SK-N-SH treated with all-trans-retinoic acid at 6 μM for 48 hours (cell line): ENCODE data around the gene S100A4.

Experiments used
- GLIS3 ChIP-seq: fragments of 250-450 bp; sonication (Bioruptor Pico); IDR thresholded peaks from 2 replicates; pipeline ENCODE4 v1.5.0; 2020; ENCODE audit warnings: mild to moderate bottlenecking, moderate library complexity
- PPARA ChIP-seq: fragments of 250-450 bp; sonication (Bioruptor Pico); IDR thresholded peaks from 2 replicates; pipeline ENCODE4 v1.5.0; 2020; ENCODE audit warnings: mild to moderate bottlenecking, borderline replicate concordance
- RARB ChIP-seq: fragments of 250-450 bp; sonication (Bioruptor Pico); IDR thresholded peaks from 2 replicates; pipeline ENCODE4 v1.8.0; 2021; ENCODE audit warnings: mild to moderate bottlenecking, moderate library complexity
- ZFP3 ChIP-seq: fragments of 250-450 bp; sonication (Bioruptor Pico); IDR thresholded peaks from 2 replicates; pipeline ENCODE4 v1.5.0; 2020; ENCODE audit warnings: mild to moderate bottlenecking, moderate library complexity
- ZFP30 ChIP-seq: fragments of 450-650 bp; formaldehyde crosslinking; IDR thresholded peaks from 2 replicates; pipeline ENCODE4 v1.5.0; 2022; ENCODE audit warnings: mild to moderate bottlenecking, moderate library complexity
- TF ChIP-seq, protein P1 (sequence below): fragments of 250-450 bp; sonication (Bioruptor Pico); IDR thresholded peaks from 2 replicates; pipeline ENCODE4 v1.8.0; 2021; ENCODE audit warnings: low read depth, mild to moderate bottlenecking, moderate library complexity, borderline replicate concordance
- TF ChIP-seq, protein P2 (sequence below): fragments of 250-450 bp; sonication (Bioruptor Pico); IDR thresholded peaks from 2 replicates; pipeline ENCODE4 v1.8.0; 2020; ENCODE audit warnings: mild to moderate bottlenecking, moderate library complexity, borderline replicate concordance
- TF ChIP-seq, protein P3 (sequence below): fragments of 250-450 bp; sonication (Bioruptor Pico); IDR thresholded peaks from 2 replicates; pipeline ENCODE4 v1.5.1; 2021; ENCODE audit warnings: mild to moderate bottlenecking, moderate library complexity
- TF ChIP-seq, protein P4 (sequence below): fragments of 250-450 bp; sonication (Bioruptor Pico); IDR thresholded peaks from 2 replicates; pipeline ENCODE4 v1.5.0; 2020; ENCODE audit warnings: mild to moderate bottlenecking, moderate library complexity

DNA sequence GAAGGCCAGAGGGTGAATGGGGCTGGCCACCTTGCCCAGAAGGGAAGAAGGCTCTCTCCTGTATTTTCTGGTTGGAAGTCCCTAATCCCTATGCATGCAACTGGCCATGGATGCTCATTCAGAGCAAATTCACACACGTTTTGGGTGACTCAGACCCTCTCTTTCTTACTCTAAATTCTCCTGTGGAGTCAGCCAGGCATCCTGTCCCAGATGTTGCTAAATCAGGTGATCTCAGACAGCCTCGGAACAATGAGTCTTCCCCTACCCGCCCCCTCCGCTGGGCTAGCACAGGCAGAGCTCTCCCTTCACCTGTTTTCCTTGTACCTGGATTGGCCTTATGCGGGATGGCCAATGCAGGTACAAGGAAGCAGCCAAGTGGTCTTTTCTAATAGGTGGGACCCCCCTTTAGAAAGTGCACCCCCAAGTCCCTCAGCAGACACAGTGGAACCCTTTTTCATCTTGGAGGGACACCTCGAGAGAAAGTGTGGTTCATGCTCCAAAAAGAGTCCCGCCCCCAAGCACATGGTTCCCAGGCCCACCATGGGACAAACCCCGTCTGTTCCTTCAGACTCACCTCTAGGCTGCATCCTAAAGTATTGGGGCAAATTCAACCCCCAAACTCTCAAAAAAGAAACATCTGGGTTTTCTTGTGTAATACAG is 18.5 kb downstream of the S100A4 start:
- TF ChIP-seq ZFP30 (CRISPR knock-in tag) (no peak), RARB (CRISPR knock-in tag) (no peak), GLIS3 (CRISPR knock-in tag) (no peak), PPARA (CRISPR knock-in tag) (no peak), ZFP3 (CRISPR knock-in tag) (no peak)
- TF ChIP-seq, protein P1, sequence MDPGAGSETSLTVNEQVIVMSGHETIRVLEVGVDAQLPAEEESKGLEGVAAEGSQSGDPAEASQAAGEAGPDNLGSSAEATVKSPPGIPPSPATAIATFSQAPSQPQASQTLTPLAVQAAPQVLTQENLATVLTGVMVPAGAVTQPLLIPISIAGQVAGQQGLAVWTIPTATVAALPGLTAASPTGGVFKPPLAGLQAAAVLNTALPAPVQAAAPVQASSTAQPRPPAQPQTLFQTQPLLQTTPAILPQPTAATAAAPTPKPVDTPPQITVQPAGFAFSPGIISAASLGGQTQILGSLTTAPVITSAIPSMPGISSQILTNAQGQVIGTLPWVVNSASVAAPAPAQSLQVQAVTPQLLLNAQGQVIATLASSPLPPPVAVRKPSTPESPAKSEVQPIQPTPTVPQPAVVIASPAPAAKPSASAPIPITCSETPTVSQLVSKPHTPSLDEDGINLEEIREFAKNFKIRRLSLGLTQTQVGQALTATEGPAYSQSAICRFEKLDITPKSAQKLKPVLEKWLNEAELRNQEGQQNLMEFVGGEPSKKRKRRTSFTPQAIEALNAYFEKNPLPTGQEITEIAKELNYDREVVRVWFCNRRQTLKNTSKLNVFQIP: no peak
- TF ChIP-seq, protein P2, sequence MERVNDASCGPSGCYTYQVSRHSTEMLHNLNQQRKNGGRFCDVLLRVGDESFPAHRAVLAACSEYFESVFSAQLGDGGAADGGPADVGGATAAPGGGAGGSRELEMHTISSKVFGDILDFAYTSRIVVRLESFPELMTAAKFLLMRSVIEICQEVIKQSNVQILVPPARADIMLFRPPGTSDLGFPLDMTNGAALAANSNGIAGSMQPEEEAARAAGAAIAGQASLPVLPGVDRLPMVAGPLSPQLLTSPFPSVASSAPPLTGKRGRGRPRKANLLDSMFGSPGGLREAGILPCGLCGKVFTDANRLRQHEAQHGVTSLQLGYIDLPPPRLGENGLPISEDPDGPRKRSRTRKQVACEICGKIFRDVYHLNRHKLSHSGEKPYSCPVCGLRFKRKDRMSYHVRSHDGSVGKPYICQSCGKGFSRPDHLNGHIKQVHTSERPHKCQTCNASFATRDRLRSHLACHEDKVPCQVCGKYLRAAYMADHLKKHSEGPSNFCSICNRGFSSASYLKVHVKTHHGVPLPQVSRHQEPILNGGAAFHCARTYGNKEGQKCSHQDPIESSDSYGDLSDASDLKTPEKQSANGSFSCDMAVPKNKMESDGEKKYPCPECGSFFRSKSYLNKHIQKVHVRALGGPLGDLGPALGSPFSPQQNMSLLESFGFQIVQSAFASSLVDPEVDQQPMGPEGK (CRISPR knock-in tag): no peak
- TF ChIP-seq, protein P3, sequence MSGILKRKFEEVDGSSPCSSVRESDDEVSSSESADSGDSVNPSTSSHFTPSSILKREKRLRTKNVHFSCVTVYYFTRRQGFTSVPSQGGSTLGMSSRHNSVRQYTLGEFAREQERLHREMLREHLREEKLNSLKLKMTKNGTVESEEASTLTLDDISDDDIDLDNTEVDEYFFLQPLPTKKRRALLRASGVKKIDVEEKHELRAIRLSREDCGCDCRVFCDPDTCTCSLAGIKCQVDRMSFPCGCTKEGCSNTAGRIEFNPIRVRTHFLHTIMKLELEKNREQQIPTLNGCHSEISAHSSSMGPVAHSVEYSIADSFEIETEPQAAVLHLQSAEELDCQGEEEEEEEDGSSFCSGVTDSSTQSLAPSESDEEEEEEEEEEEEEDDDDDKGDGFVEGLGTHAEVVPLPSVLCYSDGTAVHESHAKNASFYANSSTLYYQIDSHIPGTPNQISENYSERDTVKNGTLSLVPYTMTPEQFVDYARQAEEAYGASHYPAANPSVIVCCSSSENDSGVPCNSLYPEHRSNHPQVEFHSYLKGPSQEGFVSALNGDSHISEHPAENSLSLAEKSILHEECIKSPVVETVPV: no peak
- TF ChIP-seq, protein P4, sequence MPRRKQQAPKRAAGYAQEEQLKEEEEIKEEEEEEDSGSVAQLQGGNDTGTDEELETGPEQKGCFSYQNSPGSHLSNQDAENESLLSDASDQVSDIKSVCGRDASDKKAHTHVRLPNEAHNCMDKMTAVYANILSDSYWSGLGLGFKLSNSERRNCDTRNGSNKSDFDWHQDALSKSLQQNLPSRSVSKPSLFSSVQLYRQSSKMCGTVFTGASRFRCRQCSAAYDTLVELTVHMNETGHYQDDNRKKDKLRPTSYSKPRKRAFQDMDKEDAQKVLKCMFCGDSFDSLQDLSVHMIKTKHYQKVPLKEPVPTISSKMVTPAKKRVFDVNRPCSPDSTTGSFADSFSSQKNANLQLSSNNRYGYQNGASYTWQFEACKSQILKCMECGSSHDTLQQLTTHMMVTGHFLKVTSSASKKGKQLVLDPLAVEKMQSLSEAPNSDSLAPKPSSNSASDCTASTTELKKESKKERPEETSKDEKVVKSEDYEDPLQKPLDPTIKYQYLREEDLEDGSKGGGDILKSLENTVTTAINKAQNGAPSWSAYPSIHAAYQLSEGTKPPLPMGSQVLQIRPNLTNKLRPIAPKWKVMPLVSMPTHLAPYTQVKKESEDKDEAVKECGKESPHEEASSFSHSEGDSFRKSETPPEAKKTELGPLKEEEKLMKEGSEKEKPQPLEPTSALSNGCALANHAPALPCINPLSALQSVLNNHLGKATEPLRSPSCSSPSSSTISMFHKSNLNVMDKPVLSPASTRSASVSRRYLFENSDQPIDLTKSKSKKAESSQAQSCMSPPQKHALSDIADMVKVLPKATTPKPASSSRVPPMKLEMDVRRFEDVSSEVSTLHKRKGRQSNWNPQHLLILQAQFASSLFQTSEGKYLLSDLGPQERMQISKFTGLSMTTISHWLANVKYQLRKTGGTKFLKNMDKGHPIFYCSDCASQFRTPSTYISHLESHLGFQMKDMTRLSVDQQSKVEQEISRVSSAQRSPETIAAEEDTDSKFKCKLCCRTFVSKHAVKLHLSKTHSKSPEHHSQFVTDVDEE (CRISPR knock-in tag): no peak
